GM20431 (cell line): ENCODE results near the gene CPE.

Experiments used
- in situ Hi-C: fragments of 300-500 bp; cut with MseI, MboI; formaldehyde crosslinking; loops from one replicate; pipeline ENCODE4 v1.15.0; 2020; ENCODE audit warnings: low sequenced_read_pairs; ENCODE audit not compliant: unreplicated experiment

Gene CPE

GRCh38 chr4:165537028-165537648 lies 158.3 kb downstream of the CPE start:
- in situ Hi-C loops = loop anchor here (25.0 kb wide), 1 partner anchor 550 kb away; no protein-coding TSS in a partner anchor

DNA sequence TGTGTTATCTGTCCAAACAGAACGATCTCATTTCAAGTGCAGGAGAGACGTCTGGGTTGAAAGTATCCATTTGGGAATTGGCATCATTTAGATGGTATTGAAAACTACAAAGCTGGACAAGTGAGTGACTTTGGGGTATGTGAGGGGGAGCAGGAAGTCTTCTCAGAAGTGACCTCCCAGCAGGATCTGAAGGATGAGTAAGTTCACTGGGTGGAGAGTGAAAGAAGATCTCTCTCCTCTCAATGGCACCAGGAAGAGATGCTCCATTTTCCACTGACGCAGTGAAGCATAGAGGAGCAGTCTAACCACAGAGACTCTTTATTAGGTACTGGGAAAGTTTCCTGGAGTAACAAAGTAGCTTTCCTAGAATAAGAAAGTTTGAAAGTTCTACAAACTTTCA lies 161.0 kb downstream of the CPE start:
- in situ Hi-C loops = loop anchor here (25.0 kb wide), 1 partner anchor 548 kb away; no protein-coding TSS in a partner anchor

DNA sequence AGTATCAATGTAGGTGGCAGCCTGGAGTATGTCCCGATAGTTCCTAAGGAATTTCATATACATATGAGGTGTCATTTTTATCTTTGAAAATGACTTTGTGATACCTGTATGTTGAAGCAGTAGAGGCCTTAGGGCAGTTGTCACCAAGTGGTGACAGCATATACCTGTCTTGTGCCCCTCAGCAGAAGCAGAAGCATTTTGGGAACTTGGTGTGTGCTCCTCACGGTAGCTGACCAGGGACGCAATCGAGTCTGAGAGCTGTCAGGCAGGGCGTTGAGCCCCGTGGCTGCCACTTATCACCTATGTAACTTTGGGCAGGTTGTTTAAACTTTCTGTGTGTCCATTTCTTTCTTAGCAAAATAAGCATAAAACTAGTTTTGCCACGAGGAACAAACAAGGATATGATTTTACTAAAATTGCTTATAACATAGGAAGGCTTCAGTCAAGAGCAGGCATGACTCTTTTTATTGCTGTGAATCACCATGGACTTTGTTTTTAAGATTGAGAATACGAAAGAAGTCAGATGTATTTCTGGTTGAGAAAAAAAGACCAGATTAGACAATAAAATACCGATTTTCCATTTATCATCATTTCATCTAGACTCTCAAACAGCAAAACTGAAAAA lies 161.5 kb downstream of the CPE start:
- in situ Hi-C loops = loop anchor here (25.0 kb wide), 1 partner anchor 547 kb away; no protein-coding TSS in a partner anchor

GRCh38 chr4:165541851-165542459 lies 163.1 kb downstream of the CPE start:
- in situ Hi-C loops = loop anchor here (25.0 kb wide), 1 partner anchor 545 kb away; no protein-coding TSS in a partner anchor

DNA sequence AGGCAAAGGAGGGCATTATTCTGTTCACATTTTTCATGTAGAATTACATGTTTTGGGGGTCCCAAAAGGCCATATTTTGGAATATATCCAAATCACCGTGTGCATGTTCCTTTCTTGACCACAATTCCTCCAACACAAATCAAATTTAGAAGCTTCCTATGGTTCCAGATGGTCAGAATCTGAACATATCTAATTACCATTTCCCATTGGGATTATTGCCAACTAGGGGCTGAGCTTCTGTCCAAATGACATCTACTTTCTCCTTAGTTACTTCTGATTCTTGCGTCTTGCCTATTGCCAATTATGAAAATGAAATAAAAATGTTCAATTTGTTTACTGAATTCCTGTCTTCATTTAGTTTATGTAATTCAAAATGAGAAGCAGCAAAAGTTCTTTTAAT lies 163.7 kb downstream of the CPE start:
- in situ Hi-C loops = loop anchor here (25.0 kb wide), 1 partner anchor 545 kb away; no protein-coding TSS in a partner anchor
